AG04449 (cell line): Measurements from ENCODE around the gene CALHM6.

ENCODE experiments used
- CTCF ChIA-PET: fragments of 350-600 bp; formaldehyde crosslinking; extraction: SDS; loops from one replicate; lab custom pipeline; 2021; ENCODE audit warnings: antibody characterized with exemption; lab: Yijun Ruan, JAX
- POLR2A ChIA-PET: fragments of 400-600, 350-600 bp; formaldehyde crosslinking; extraction: SDS; loops from one replicate; lab custom pipeline; 2020; ENCODE audit warnings: antibody characterized with exemption, inconsistent platforms; lab: Yijun Ruan, JAX
- DNase-seq: peaks from one replicate; pipeline ENCODE4 v3.0.0-alpha.2; 2010; ENCODE audit warnings: low read depth, low spot score
- H3K4me3 ChIP-seq: 2 replicates; pipeline ENCODE4 v1.5.1; 2011; ENCODE audit warnings: low read depth, mild to moderate bottlenecking, control low read depth, low read length
- CTCF ChIP-seq: IDR thresholded peaks from one replicate; pipeline ENCODE4 v1.5.1; 2011; ENCODE audit warnings: mild to moderate bottlenecking, moderate library complexity, low read length, control low read depth, inconsistent platforms; ENCODE audit not compliant: insufficient read depth; ENCODE audit errors: missing control alignments

The CALHM6 gene

GRCh38 chr6:116461331-116461931 is at the start of gene CALHM6:
Gene CALHM6 (plus strand): TSS chr6:116461375. CDS start chr6:116461930, 555 bp downstream.
- DNase-seq: no peak
- CTCF ChIA-PET: interaction anchor here (1.2 to 1.3 kb wide), 2 partner anchors 11 to 74 kb away, joined by 4 to 6 read pairs; no protein-coding TSS in a partner anchor
- H3K4me3 ChIP-seq: peak within 1 kb of the TSS; percentile 48
- no peak for TF ChIP-seq CTCF
- POLR2A ChIA-PET: no interaction called here

DNA sequence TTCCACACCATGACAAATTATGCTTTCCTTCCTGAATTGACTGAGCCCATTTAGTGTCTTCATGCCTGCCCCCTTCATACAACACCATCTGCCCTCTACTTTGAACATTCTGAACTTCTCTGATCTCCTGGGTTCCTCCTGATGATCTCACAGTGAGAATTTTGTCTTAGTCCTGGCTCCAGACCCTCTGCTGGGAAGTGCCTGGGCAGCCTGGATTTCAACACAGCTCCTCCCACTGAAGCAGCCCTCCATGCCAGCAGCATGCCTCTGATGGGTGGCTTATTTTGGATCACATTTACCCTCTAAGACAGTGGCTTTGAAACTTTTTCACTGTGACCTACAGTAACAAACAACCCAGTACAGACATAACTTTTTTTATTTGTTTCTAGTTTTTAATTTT is 48.9 kb upstream of the CALHM6 start:
- CTCF ChIA-PET: interaction anchor here (7.2 kb wide), 1 partner anchor 124 kb away, joined by 49 read pairs; no protein-coding TSS in a partner anchor
- no peak for DNase-seq
- TF ChIP-seq CTCF: no peak
- H3K4me3 ChIP-seq: no peak overlapping the region
- POLR2A ChIA-PET: no interaction called here

GRCh38 chr6:116413357-116413756 is 47.8 kb upstream of the CALHM6 start:
- POLR2A ChIA-PET: no interaction called here
- H3K4me3 ChIP-seq: no peak overlapping the region
- CTCF ChIA-PET: interaction anchor here (0.8 to 7.2 kb wide), 4 partner anchors 10 to 125 kb away, joined by 3 to 49 read pairs (median 4); no protein-coding TSS in a partner anchor
- no peak for TF ChIP-seq CTCF
- no peak for DNase-seq

DNA sequence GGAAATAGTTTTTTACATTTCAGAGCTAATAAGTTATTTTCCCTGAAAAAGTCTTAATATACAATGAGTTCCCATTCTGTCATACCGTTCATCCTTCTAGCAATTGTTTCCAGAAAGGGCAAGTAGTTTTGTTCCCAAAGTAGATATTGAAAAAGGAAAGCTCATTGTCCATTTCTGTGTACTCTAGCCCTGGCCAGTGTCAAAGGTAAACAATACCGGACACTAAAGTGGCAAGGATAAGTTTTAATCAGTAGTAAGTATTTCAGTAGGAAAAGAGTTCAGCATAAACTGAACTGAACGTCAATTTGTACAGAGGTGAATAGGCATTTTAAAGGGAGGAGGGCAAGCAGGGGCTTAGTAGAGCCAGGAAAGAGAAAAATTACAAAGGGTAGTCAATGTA is 43.5 kb upstream of the CALHM6 start:
- H3K4me3 ChIP-seq: no peak overlapping the region
- no peak for DNase-seq
- CTCF ChIA-PET: interaction anchor here (0.8 to 2.1 kb wide), 5 partner anchors 16 to 148 kb away, joined by 3 to 9 read pairs (median 3); no protein-coding TSS in a partner anchor
- POLR2A ChIA-PET: no interaction called here
- TF ChIP-seq CTCF: no peak

GRCh38 chr6:116419069-116419786 is 41.9 kb upstream of the CALHM6 start:
- TF ChIP-seq CTCF: no peak
- POLR2A ChIA-PET: no interaction called here
- CTCF ChIA-PET: interaction anchor here (0.6 to 6.3 kb wide), 5 partner anchors 89 to 150 kb away, joined by 3 to 26 read pairs (median 3); no protein-coding TSS in a partner anchor
- DNase-seq: no peak
- no peak overlapping the region for H3K4me3 ChIP-seq

DNA sequence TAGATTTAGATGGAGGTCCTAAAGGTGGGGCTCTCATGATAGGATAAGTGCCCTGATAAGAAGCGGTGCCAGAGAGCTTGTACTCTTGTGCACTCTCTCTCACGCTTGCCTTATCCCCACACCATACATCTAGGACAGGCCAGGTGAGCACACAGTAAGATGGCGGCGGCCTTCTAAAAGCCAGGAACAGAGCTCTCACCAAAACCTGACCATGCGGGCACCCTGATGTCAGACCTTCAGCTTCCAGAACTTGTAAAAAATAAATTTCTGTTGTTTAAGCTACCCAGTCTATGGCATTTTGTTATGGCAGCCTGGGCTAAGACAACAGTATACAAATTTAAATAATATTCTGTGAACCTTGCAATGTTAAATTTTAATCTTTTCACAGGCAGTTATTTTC is 40.8 kb upstream of the CALHM6 start:
- POLR2A ChIA-PET: no interaction called here
- CTCF ChIA-PET: interaction anchor here (1.2 to 6.3 kb wide), 3 partner anchors 12 to 132 kb away, joined by 3 to 26 read pairs (median 5); partner anchors contain the start of gene CALHM5
- no peak for TF ChIP-seq CTCF
- H3K4me3 ChIP-seq: no peak overlapping the region
- no peak for DNase-seq
